ENCODE data around the gene HINFP.

- TF ChIP-seq CTCF (IDR thresholded peaks at IDR 0.05) = no peak
- no peak for TF ChIP-seq POLR2A (IDR thresholded peaks at IDR 0.05)
Observed at GRCh38 chr11:119093942-119094815, 27.2 kb upstream of the HINFP start.

Measured in transverse colon (tissue), 3 donors.